Endothelial cell of umbilical vein (primary cell): ENCODE measurements around the gene EEFSEC. TPM values are rescaled to one million over a fixed set of nuclear protein-coding genes. Genes with fewer than 3 reads are reported as not detected.

Source experiments
- BruUV-seq: library from RNA; stranded (reverse); fragments of 400-500 nt; replicated peaks from 2 replicates; lab custom pipeline; 2021; lab: Mats Ljungman, UMichigan
- CTCF ChIA-PET: fragments of 300-600, 350-600 bp; sonication (Branson Sonifier 250); formaldehyde crosslinking; loops from one replicate; lab custom pipeline; 2021; ENCODE audit warnings: antibody characterized with exemption, inconsistent platforms; lab: Charles Lee
- POLR2A ChIA-PET: fragments of 300-600, 350-600 bp; sonication (Branson Sonifier 250); formaldehyde crosslinking; loops from one replicate; lab custom pipeline; 2021; ENCODE audit warnings: antibody characterized with exemption, inconsistent platforms; lab: Charles Lee
- DNase-seq: peaks from one replicate; pipeline ENCODE4 v3.0.0-alpha.2; 2011; ENCODE audit warnings: low read depth, low spot score
- FAIRE-seq: peaks from 2 replicates; lab custom pipeline; 2011; peaks lifted over from hg19 to GRCh38; lab: Jason Lieb, UNC
- H2AFZ ChIP-seq: 2 replicates; pipeline ENCODE4 v1.6.0; 2012; ENCODE audit warnings: low read depth, low read length, control low read depth, inconsistent platforms
- H3K27ac ChIP-seq: 2 replicates; pipeline ENCODE4 v1.5.1; 2011; ENCODE audit warnings: low read depth, mild to moderate bottlenecking, control low read depth, low read length, moderate library complexity; ENCODE audit not compliant: insufficient read depth
- H3K27me3 ChIP-seq, 2 experiments: 2 replicates each; pipeline versions ENCODE4 v1.6.0 to v1.6.1; 2011; ENCODE audit warnings: low read length in 2 of 2, mixed read lengths in 1 of 2; ENCODE audit not compliant: control insufficient read depth in 2 of 2, insufficient read depth in 2 of 2
- H3K36me3 ChIP-seq, 2 experiments: 2 replicates in 1 of 2; 3 replicates in 1 of 2; pipeline ENCODE4 v1.5.1; 2011; ENCODE audit warnings: low read length in 2 of 2, mild to moderate bottlenecking in 1 of 2, moderate library complexity in 1 of 2; ENCODE audit not compliant: control insufficient read depth in 2 of 2, insufficient read depth in 2 of 2; ENCODE audit errors: extremely low read depth in 1 of 2
- H3K4me1 ChIP-seq: 3 replicates; pipeline ENCODE4 v1.5.1; 2011; ENCODE audit warnings: mild to moderate bottlenecking, low read length; ENCODE audit not compliant: control insufficient read depth, insufficient read depth; ENCODE audit errors: extremely low read depth
- H3K4me2 ChIP-seq: 2 replicates; pipeline ENCODE4 v1.6.1; 2011; ENCODE audit warnings: low read length, control low read depth, mixed read lengths; ENCODE audit not compliant: insufficient read depth
- H3K4me3 ChIP-seq, 3 experiments: fragments of 200-600 bp in 1 of 3; sonication (generic), shearing (Covaris generic) in 1 of 3; replicated peaks in 1 of 3; 2 replicates each; pipeline ENCODE4 v1.5.1; 2011 to 2016; ENCODE audit warnings: control low read depth in 3 of 3, low read length in 3 of 3, mild to moderate bottlenecking in 2 of 3, inconsistent platforms in 1 of 3, low read depth in 1 of 3, moderate library complexity in 1 of 3; ENCODE audit not compliant: insufficient read depth in 1 of 3
- H3K79me2 ChIP-seq: 2 replicates; pipeline ENCODE4 v1.6.0; 2012; ENCODE audit warnings: low read length, inconsistent platforms; ENCODE audit not compliant: control insufficient read depth, insufficient read depth
- H3K9ac ChIP-seq: replicated peaks from 2 replicates; pipeline ENCODE3; 2011; ENCODE audit warnings: low read length, control low read depth; ENCODE audit not compliant: insufficient read depth; ENCODE audit errors: extremely low read depth
- H3K9me1 ChIP-seq: replicated peaks from 3 replicates; pipeline ENCODE4 v1.6.0; 2011; ENCODE audit warnings: mild to moderate bottlenecking, low read length; ENCODE audit not compliant: control insufficient read depth, insufficient read depth; ENCODE audit errors: extremely low read depth
- H3K9me3 ChIP-seq: replicated peaks from 2 replicates; pipeline ENCODE4 v1.5.1; 2012; ENCODE audit warnings: low read length, inconsistent platforms; ENCODE audit not compliant: control insufficient read depth, insufficient read depth
- H4K20me1 ChIP-seq: replicated peaks from 2 replicates; pipeline ENCODE3; 2011; ENCODE audit warnings: mild to moderate bottlenecking, low read length; ENCODE audit not compliant: control insufficient read depth, insufficient read depth; ENCODE audit errors: extremely low read depth
- EZH2 ChIP-seq: IDR thresholded peaks from 2 replicates; pipeline ENCODE4 v1.6.1; 2012; ENCODE audit warnings: borderline replicate concordance, low read depth, mild to moderate bottlenecking, moderate library complexity, low read length, inconsistent platforms; ENCODE audit not compliant: severe bottlenecking
- FOS ChIP-seq: IDR thresholded peaks from 2 replicates; pipeline ENCODE4 v1.6.1; 2011; ENCODE audit warnings: mild to moderate bottlenecking, low read length, moderate library complexity, borderline replicate concordance; ENCODE audit not compliant: insufficient read depth
- GATA2 ChIP-seq: IDR thresholded peaks from 2 replicates; pipeline ENCODE4 v1.7.0; 2011; ENCODE audit warnings: low read depth, mild to moderate bottlenecking, moderate library complexity, mixed read lengths, low read length; ENCODE audit not compliant: insufficient read length, insufficient read depth
- JUN ChIP-seq: IDR thresholded peaks from 2 replicates; pipeline ENCODE4 v1.6.1; 2011; ENCODE audit warnings: borderline replicate concordance, low read depth; ENCODE audit not compliant: insufficient read length, insufficient read depth
- MYC ChIP-seq: IDR thresholded peaks from one replicate; pipeline ENCODE4 v1.6.1; 2011; ENCODE audit warnings: mild to moderate bottlenecking, low read depth, low read length
- POLR2A ChIP-seq: IDR thresholded peaks from 2 replicates; pipeline ENCODE4 v1.6.1; 2012; ENCODE audit warnings: low read depth, mild to moderate bottlenecking, control low read depth, low read length
- POLR2AphosphoS5 ChIP-seq: IDR thresholded peaks from 2 replicates; pipeline ENCODE4 v1.6.1; 2012; ENCODE audit warnings: low read depth, mild to moderate bottlenecking, control low read depth, low read length, moderate library complexity; ENCODE audit not compliant: insufficient read depth
- dilution Hi-C: fragments of 300-500 bp; cut with MboI; formaldehyde crosslinking; loops from one replicate; pipeline ENCODE4 v1.15.0; 2019; ENCODE audit warnings: low sequenced_read_pairs; ENCODE audit not compliant: extremely low pct_ligation_motif_present
- intact Hi-C: fragments of 100-400 bp; cut with micrococcal nuclease; formaldehyde crosslinking; loops from one replicate; pipeline ENCODE4 v1.10.0; 2022
- polyA plus RNA-seq, 4 experiments: library from polyadenylated mRNA; depleted of rRNA in 3 of 4; stranded (reverse) in 3 of 4; unstranded in 1 of 4; fragments of >200 nt; gene quantifications; 2 replicates each; pipeline versions ENCODE4 v1.2.1 to v1.2.3, GENCODE V29; 2011 to 2012; ENCODE audit warnings: missing spikeins in 1 of 4
- total RNA-seq: library from RNA; stranded (reverse); gene quantifications from 2 replicates; pipeline ENCODE4 v1.2.3, GENCODE V29; 2021
- TF ChIP-seq, protein P1 (sequence below), 2 donors: IDR thresholded peaks; 1 replicate in 1 of 2; 2 replicates in 1 of 2; pipeline ENCODE4 v1.5.1; 2011; ENCODE audit warnings: low read length in 2 of 2, mild to moderate bottlenecking in 2 of 2, moderate library complexity in 2 of 2, control low read depth in 1 of 2, inconsistent platforms in 1 of 2, low read depth in 1 of 2; ENCODE audit not compliant: insufficient read depth in 1 of 2; ENCODE audit errors: extremely low read depth in 1 of 2
- TF ChIP-seq, protein P2 (sequence below): IDR thresholded peaks from 2 replicates; pipeline ENCODE4 v1.6.1; 2011; ENCODE audit not compliant: insufficient read depth, insufficient read length

Gene EEFSEC
- total and polyA plus RNA-seq, 2 donors (not counting 3 experiments of a cell fraction or from before 2014, with no cell fraction given) = 13.1 to 14.5 TPM

DNA sequence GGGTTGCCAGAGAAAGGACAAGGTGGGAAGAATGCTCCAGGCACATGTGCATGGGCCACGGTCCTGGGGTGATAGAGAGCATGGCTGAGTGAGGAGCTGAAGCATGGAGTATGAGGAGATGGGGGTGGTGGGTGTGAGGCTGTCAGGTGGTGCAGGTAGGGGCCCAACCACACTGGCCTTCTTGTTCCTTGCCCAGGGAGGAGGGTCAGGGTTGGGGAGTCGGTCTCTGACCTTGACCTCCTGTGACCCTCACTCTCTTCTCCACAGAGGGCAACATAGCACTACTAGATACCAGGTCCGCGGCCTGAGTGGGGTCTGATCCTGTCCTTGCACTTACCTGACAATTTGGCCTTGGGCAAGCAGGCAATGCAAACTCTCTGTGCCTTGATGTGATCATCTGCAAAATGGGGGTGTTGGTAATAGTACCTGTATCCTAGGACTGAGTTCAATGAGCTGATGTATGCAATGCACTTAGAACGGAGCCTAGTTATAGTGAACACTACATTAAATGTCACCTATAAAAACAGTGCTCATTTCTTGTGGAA, 75.2 kb downstream of the EEFSEC start:
- intact Hi-C loops (loop anchor here (5.0 kb wide), 2 partner anchors 254 to 269 kb away; no protein-coding TSS in a partner anchor), dilution Hi-C loops (no loop called here)
- POLR2A ChIA-PET = no interaction called here
- no peaks in the 10 kb centered on the region for H3K9me1 ChIP-seq
- BruUV-seq = no TSS peak
- no peak overlapping the region for H3K27ac ChIP-seq
- no peak overlapping the region for H2AFZ ChIP-seq
- H3K4me3 ChIP-seq = no peak overlapping the region
- no peak for DNase-seq
- no peak overlapping the region for H3K9ac ChIP-seq
- H3K36me3 ChIP-seq = no peaks in the 10 kb centered on the region
- H3K4me1 ChIP-seq = no peaks in the 10 kb centered on the region
- H3K27me3 ChIP-seq = no peaks in the 10 kb centered on the region
- H4K20me1 ChIP-seq = no peaks in the 10 kb centered on the region
- no peak for FAIRE-seq
- CTCF ChIA-PET = interaction anchor here (1.3 to 5.2 kb wide), 2 partner anchors 93 to 196 kb away, joined by 3 to 76 read pairs; no protein-coding TSS in a partner anchor
- H3K4me2 ChIP-seq = no peak overlapping the region
- no peaks in the 10 kb centered on the region for H3K79me2 ChIP-seq
- TF ChIP-seq GATA2 (no peak), MYC (no peak), FOS (no peak), POLR2AphosphoS5 (no peak), POLR2A (no peak), JUN (no peak), EZH2 (no peak)
- TF ChIP-seq, protein P1, sequence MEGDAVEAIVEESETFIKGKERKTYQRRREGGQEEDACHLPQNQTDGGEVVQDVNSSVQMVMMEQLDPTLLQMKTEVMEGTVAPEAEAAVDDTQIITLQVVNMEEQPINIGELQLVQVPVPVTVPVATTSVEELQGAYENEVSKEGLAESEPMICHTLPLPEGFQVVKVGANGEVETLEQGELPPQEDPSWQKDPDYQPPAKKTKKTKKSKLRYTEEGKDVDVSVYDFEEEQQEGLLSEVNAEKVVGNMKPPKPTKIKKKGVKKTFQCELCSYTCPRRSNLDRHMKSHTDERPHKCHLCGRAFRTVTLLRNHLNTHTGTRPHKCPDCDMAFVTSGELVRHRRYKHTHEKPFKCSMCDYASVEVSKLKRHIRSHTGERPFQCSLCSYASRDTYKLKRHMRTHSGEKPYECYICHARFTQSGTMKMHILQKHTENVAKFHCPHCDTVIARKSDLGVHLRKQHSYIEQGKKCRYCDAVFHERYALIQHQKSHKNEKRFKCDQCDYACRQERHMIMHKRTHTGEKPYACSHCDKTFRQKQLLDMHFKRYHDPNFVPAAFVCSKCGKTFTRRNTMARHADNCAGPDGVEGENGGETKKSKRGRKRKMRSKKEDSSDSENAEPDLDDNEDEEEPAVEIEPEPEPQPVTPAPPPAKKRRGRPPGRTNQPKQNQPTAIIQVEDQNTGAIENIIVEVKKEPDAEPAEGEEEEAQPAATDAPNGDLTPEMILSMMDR (IDR thresholded peaks at IDR 0.05; ENCODE audit: extremely low read depth in 1 of 2, insufficient read depth in 1 of 2, low read depth in 1 of 2, low read length in 2 of 2) = no peak
- TF ChIP-seq, protein P2, sequence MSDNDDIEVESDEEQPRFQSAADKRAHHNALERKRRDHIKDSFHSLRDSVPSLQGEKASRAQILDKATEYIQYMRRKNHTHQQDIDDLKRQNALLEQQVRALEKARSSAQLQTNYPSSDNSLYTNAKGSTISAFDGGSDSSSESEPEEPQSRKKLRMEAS = no peak
- no peaks in the 10 kb centered on the region for H3K9me3 ChIP-seq
